Neutrophil (primary cell): Measurements from ENCODE around the gene ASB18.
"Not testable (repeated sequence)": the region's sequence is repeated elsewhere in the genome, so short reads cannot be mapped to it uniquely, and the experiment has no call there.

Experiments
- H3K27ac ChIP-seq: fragments of 200-600 bp; sonication (generic); 2 replicates; pipeline ENCODE4 v1.5.1; 2016; ENCODE audit warnings: mild to moderate bottlenecking, moderate library complexity
- H3K27me3 ChIP-seq: fragments of 200-600 bp; sonication (generic); 2 replicates; pipeline ENCODE4 v1.6.0; 2016; ENCODE audit warnings: mild to moderate bottlenecking
- H3K36me3 ChIP-seq: fragments of 200-600 bp; sonication (generic); 2 replicates; pipeline ENCODE4 v1.5.1; 2017
- H3K4me1 ChIP-seq, 2 experiments: fragments of 200-600 bp in 1 of 2; sonication (generic) in 1 of 2; 1 replicate in 1 of 2; 2 replicates in 1 of 2; pipeline versions ENCODE4 v1.5.1 to v1.6.1; 2013 to 2016; ENCODE audit warnings: low read depth in 1 of 2, low read length in 1 of 2, mild to moderate bottlenecking in 1 of 2, moderate library complexity in 1 of 2; ENCODE audit not compliant: control insufficient read depth in 1 of 2, insufficient read depth in 1 of 2
- H3K4me3 ChIP-seq, 2 experiments: fragments of 200-600 bp in 1 of 2; sonication (generic) in 1 of 2; 1 replicate in 1 of 2; 2 replicates in 1 of 2; pipeline ENCODE4 v1.5.1; 2013 to 2016; ENCODE audit warnings: low read depth in 1 of 2, low read length in 1 of 2, mild to moderate bottlenecking in 1 of 2, moderate library complexity in 1 of 2
- H3K9me3 ChIP-seq: fragments of 200-600 bp; sonication (generic); 2 replicates; pipeline ENCODE4 v1.5.1; 2016
- CTCF ChIP-seq: fragments of 200-600 bp; sonication (generic); IDR thresholded peaks from 2 replicates; pipeline ENCODE4 v1.5.1; 2016; ENCODE audit warnings: antibody characterized with exemption

The ASB18 gene

GRCh38 chr2:236284208-236284607 lies 20.0 kb upstream of the ASB18 start:
- Histone ChIP-seq H3K4me3 (no peak overlapping the region), H3K27me3 (no peaks in the 10 kb centered on the region), H3K9me3 (no peaks in the 10 kb centered on the region), H3K27ac (no peak overlapping the region), H3K4me1 (no peaks in the 10 kb centered on the region), H3K36me3 (no peaks in the 10 kb centered on the region)
- no peak for TF ChIP-seq CTCF

GRCh38 chr2:236282406-236282805 lies 18.2 kb upstream of the ASB18 start:
- Histone ChIP-seq H3K9me3 (no peaks in the 10 kb centered on the region), H3K4me3 (no peak overlapping the region), H3K27ac (no peak overlapping the region), H3K4me1 (no peaks in the 10 kb centered on the region), H3K36me3 (no peaks in the 10 kb centered on the region), H3K27me3 (no peaks in the 10 kb centered on the region)
- TF ChIP-seq CTCF, result no peak

- Histone ChIP-seq H3K27ac (no peak overlapping the region), H3K4me3 (no peak overlapping the region), H3K4me1 (no peaks in the 10 kb centered on the region), H3K27me3 (no peaks in the 10 kb centered on the region), H3K36me3 (no peaks in the 10 kb centered on the region), H3K9me3 (no peaks in the 10 kb centered on the region)
- TF ChIP-seq CTCF, result no peak
Measured at GRCh38 chr2:236281423-236281822, 17.2 kb upstream of the ASB18 start.

- no peaks in the 10 kb centered on the region for H3K4me1 ChIP-seq
- H3K9me3 ChIP-seq, result peaks cover 10% of the 10 kb centered on the region
- no peak overlapping the region for H3K27ac ChIP-seq
- no peaks in the 10 kb centered on the region for H3K27me3 ChIP-seq
- TF ChIP-seq CTCF, result no peak
- H3K4me3 ChIP-seq, result no peak overlapping the region
- no peaks in the 10 kb centered on the region for H3K36me3 ChIP-seq
Measured at GRCh38 chr2:236273126-236273525, 8.9 kb upstream of the ASB18 start.

GRCh38 chr2:236271851-236272250 lies 7.6 kb upstream of the ASB18 start:
- Histone ChIP-seq H3K9me3 (peaks cover 10% of the 10 kb centered on the region), H3K36me3 (no peaks in the 10 kb centered on the region), H3K27me3 (no peaks in the 10 kb centered on the region), H3K4me1 (no peaks in the 10 kb centered on the region), H3K4me3 (no peak overlapping the region), H3K27ac (no peak overlapping the region)
- TF ChIP-seq CTCF, result no peak

- not testable (repeated sequence) for H3K36me3 ChIP-seq, H3K4me1 ChIP-seq, H3K27me3 ChIP-seq, H3K27ac ChIP-seq, H3K4me3 ChIP-seq
- H3K9me3 ChIP-seq, result peaks cover 10% of the 10 kb centered on the region
Measured at GRCh38 chr2:236269876-236270275, 5.7 kb upstream of the ASB18 start.
